Activated CD8-positive, alpha-beta T cell treated with anti-CD3 and anti-CD28 coated beads, Interleukin-2, amount 10 ng/mL, durations not matched to agents 7 days and 5 days (primary cell): ENCODE measurements around the gene SIGLEC1. TPM values are rescaled to one million over a fixed set of nuclear protein-coding genes. Genes with fewer than 3 reads are reported as not detected.

Experiments used
- ATAC-seq: fragments of 150-1000 bp; cut with Tn5 transposase; one replicate; pipeline ENCODE4 v1.10.0; 2021; ENCODE audit warnings: moderate library complexity
- CTCF ChIA-PET: fragments of 350-600 bp; sonication (Branson Sonifier 250); formaldehyde crosslinking; loops from one replicate; lab custom pipeline; 2021; ENCODE audit warnings: antibody characterized with exemption; lab: Charles Lee
- POLR2A ChIA-PET: fragments of 350-600 bp; sonication (Branson Sonifier 250); formaldehyde crosslinking; loops from one replicate; lab custom pipeline; 2021; ENCODE audit warnings: antibody characterized with exemption; lab: Charles Lee
- DNase-seq: peaks from one replicate; pipeline ENCODE4 v3.0.0-alpha.2; 2020
- H3K27ac Mint-ChIP-seq: one replicate; pipeline ENCODE4 v1.8.0; 2021; ENCODE audit warnings: mild to moderate bottlenecking, mixed read lengths
- H3K27me3 Mint-ChIP-seq: one replicate; pipeline ENCODE4 v1.8.0; 2021; ENCODE audit warnings: low read depth, mixed read lengths
- H3K36me3 Mint-ChIP-seq: one replicate; pipeline ENCODE4 v1.8.0; 2021; ENCODE audit warnings: low read depth, mixed read lengths
- H3K4me1 Mint-ChIP-seq: one replicate; pipeline ENCODE4 v1.8.0; 2021; ENCODE audit warnings: low read depth, mixed read lengths
- H3K4me3 Mint-ChIP-seq: one replicate; pipeline ENCODE4 v1.8.0; 2021; ENCODE audit warnings: mild to moderate bottlenecking, mixed read lengths
- H3K9me3 Mint-ChIP-seq: one replicate; pipeline ENCODE4 v1.8.0; 2022; ENCODE audit warnings: mixed read lengths; ENCODE audit not compliant: insufficient read depth
- total RNA-seq, 2 experiments: library from RNA; stranded (reverse); gene quantifications; one replicate each; pipeline ENCODE4 v1.2.3, GENCODE V29; 2021

SIGLEC1 gene
- total RNA-seq, 2 experiments from 2014 or later: not detected

DNA sequence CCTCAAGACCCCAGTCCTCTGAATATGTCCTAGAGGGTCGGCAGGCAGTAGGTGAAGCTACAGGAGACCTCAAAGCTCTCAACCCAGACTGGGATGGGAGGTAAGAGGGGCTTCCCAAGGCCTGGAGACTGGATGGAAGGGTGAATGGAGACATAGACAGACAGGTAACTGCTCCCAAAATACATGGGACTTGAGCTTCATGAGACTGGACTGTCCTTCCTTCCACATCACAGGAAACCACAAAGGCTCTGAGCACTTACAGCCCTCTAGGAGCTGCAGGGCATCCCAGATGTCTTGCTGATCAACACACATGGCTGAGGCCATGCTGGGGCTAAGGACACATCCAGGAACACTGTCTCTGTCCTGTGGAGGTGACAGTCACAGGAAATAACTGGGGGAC, 31.6 kb upstream of the SIGLEC1 start:
- Mint-ChIP-seq H3K9me3 (no peaks in the 10 kb centered on the region), H3K27me3 (peaks cover 8% of the 10 kb centered on the region), H3K4me1 (peaks cover 15% of the 10 kb centered on the region), H3K4me3 (no peak overlapping the region), H3K36me3 (no peaks in the 10 kb centered on the region), H3K27ac (no peak overlapping the region)
- ChIA-PET POLR2A (no interaction called here), CTCF (interaction anchor here (1.0 to 2.1 kb wide), 4 partner anchors 24 to 66 kb away, joined by 3 to 9 read pairs (median 4); partner anchors contain the start of gene ADISSP)
- DNase-seq (no peak), ATAC-seq (no peak)

DNA sequence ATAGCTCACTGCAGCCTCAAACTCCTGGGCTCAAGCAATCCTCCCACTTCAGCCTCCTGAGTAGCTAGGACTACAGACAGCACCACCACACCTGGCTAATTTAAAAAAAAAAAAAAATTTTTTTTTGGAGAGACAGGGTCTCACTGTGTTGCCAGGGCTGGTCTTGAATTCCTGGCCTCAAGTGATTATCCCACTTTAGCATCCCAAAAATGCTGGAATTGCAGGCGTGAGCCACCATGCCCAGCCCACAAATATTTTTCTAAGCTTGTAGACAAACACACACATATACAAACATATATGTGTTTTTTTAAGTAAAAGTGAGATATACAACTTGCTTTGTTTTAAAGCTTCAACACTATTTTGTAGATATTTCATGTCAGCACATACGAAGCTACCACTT, 30.9 kb upstream of the SIGLEC1 start:
- ATAC-seq (no peak), DNase-seq (no peak)
- no peaks in the 10 kb centered on the region for H3K9me3 Mint-ChIP-seq
- no peak overlapping the region for H3K27ac Mint-ChIP-seq
- H3K27me3 Mint-ChIP-seq: peaks cover 11% of the 10 kb centered on the region
- no peak overlapping the region for H3K4me3 Mint-ChIP-seq
- H3K4me1 Mint-ChIP-seq: peaks cover 15% of the 10 kb centered on the region
- POLR2A ChIA-PET: no interaction called here
- CTCF ChIA-PET: interaction anchor here (1.0 to 2.1 kb wide), 4 partner anchors 8 to 66 kb away, joined by 3 to 9 read pairs (median 3); no protein-coding TSS in a partner anchor
- H3K36me3 Mint-ChIP-seq: no peaks in the 10 kb centered on the region

GRCh38 chr20:3741836-3742458, 29.5 kb upstream of the SIGLEC1 start:
- DNase-seq (no peak), ATAC-seq (no peak)
- H3K9me3 Mint-ChIP-seq: no peaks in the 10 kb centered on the region
- no peak overlapping the region for H3K4me3 Mint-ChIP-seq
- no peak overlapping the region for H3K27ac Mint-ChIP-seq
- peaks cover 13% of the 10 kb centered on the region for H3K27me3 Mint-ChIP-seq
- ChIA-PET POLR2A (no interaction called here), CTCF (interaction anchor here (0.6 to 1.5 kb wide), 4 partner anchors 11 to 65 kb away, joined by 3 to 5 read pairs (median 4); no protein-coding TSS in a partner anchor)
- peaks cover 15% of the 10 kb centered on the region for H3K4me1 Mint-ChIP-seq
- H3K36me3 Mint-ChIP-seq: no peaks in the 10 kb centered on the region

GRCh38 chr20:3740615-3741301, 28.4 kb upstream of the SIGLEC1 start:
- ATAC-seq (no peak), DNase-seq (no peak)
- CTCF ChIA-PET: interaction anchor here (0.6 to 2.5 kb wide), 6 partner anchors 12 to 114 kb away, joined by 3 to 10 read pairs (median 4); no protein-coding TSS in a partner anchor
- no peaks in the 10 kb centered on the region for H3K9me3 Mint-ChIP-seq
- no peak overlapping the region for H3K27ac Mint-ChIP-seq
- H3K36me3 Mint-ChIP-seq: no peaks in the 10 kb centered on the region
- H3K4me3 Mint-ChIP-seq: no peak overlapping the region
- POLR2A ChIA-PET: interaction anchor here (0.6 kb wide), 1 partner anchor 70 kb away, joined by 3 read pairs; no protein-coding TSS in a partner anchor
- H3K4me1 Mint-ChIP-seq: peaks cover 15% of the 10 kb centered on the region
- peaks cover 20% of the 10 kb centered on the region for H3K27me3 Mint-ChIP-seq

DNA sequence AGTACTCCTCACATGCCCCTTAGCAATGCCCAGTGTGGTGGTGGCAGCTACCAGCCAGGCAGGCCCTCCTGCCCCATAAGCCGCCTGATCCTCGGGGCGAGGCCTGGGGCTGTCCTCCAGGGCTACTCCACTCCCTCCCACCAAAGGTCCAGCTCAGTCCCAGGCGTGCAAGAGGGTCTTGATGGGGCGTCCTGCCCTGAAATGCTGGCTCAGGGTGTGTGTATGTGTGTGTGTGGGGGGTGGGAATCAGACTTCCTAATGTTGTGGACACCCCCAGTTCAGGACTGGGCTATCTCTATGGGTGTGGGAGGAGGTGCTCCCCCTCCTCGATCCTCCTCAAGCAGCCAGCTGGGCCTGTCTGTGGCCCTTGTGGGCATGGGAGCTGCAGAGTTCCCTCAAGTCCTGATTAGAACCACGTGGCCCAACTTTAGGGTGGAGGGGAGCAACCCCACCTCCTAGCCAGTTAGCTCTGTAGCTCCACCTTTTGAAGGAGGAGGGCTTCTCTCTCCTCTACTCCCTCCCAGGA, 27.6 kb upstream of the SIGLEC1 start:
- CTCF ChIA-PET: interaction anchor here (1.0 to 2.5 kb wide), 2 partner anchors 13 to 29 kb away, joined by 3 to 10 read pairs; no protein-coding TSS in a partner anchor
- Mint-ChIP-seq H3K9me3 (no peaks in the 10 kb centered on the region), H3K27ac (no peak overlapping the region), H3K4me3 (no peak overlapping the region), H3K36me3 (no peaks in the 10 kb centered on the region), H3K27me3 (peaks cover 25% of the 10 kb centered on the region), H3K4me1 (peaks cover 9% of the 10 kb centered on the region)
- DNase-seq (no peak), ATAC-seq (no peak)
- POLR2A ChIA-PET: interaction anchor here (0.6 kb wide), 1 partner anchor 28 kb away, joined by 4 read pairs; the partner anchor contains the start of gene SIGLEC1

DNA sequence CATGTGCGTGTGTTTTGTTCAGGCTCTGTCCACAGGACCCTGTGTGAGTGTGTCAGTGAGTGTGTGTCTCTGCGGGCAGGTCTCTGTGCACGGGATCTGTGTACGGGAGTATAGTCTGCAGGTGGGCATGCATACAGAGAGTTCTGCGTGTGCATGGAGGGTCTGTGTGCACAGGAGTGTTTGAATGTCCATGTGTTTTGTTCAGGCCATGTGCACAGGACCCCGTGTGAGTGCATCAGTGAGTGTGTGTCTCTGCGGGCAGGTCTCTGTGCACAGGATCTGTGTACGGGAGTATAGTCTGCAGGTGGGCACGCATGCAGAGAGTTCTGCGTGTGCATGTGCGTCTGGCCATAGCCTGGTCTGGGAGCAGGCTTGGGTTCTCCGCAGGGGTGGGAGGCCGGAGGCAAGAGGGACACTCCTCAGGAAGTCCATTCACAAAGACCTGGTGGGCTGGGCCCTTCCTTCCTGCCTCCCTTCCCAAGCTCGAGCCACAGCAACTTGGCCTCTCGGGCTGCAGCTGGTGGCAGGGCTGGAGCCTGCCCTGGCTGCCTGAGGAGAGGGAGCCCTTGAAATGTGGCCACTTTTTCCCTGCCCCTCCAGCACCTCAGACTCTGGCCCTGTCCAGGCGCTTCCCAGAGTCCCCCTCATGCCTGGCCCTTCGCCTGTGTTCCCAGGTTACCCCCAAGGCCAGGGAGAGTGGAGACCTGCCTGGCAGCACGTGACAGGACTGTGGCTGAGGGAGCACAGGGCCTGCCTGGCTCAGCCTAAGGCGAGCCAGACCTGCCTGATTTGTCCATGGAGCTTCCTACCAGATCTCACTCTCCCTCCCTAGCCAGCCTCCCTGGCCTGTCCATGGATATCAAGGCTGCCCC, 26.9 kb upstream of the SIGLEC1 start:
- POLR2A ChIA-PET: interaction anchor here (0.6 kb wide), 1 partner anchor 27 kb away, joined by 4 read pairs; the partner anchor contains the start of gene SIGLEC1
- no peak overlapping the region for H3K4me3 Mint-ChIP-seq
- H3K9me3 Mint-ChIP-seq: no peaks in the 10 kb centered on the region
- peaks cover 21% of the 10 kb centered on the region for H3K27me3 Mint-ChIP-seq
- CTCF ChIA-PET: interaction anchor here (2.5 kb wide), 1 partner anchor 28 kb away, joined by 10 read pairs; no protein-coding TSS in a partner anchor
- no peaks in the 10 kb centered on the region for H3K36me3 Mint-ChIP-seq
- ATAC-seq (no peak), DNase-seq (no peak)
- peaks cover 2% of the 10 kb centered on the region for H3K4me1 Mint-ChIP-seq
- no peak overlapping the region for H3K27ac Mint-ChIP-seq

- H3K27ac Mint-ChIP-seq: no peak overlapping the region
- CTCF ChIA-PET: no interaction called here
Observed at GRCh38 chr20:3738111-3739053, 26.0 kb upstream of the SIGLEC1 start.

DNA sequence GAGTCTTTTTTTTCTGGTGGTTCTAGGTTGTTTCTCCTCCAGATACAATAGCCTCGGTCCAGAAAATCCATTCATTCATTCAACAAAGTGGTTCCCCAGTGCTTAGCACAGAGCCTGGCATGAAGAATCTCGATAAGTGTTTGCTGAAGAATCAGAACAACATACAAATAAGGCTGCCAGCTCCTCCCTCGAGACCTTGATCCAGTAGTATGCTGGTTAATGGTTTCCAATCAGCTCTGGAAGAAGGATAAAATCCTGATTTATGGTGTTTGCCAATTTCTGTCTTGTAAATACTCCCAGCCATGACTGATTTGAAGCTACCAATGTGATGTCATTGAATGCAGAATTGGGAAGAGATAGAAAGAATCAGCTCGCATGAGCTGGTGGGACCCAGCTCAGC, 23.4 kb upstream of the SIGLEC1 start:
- no peaks in the 10 kb centered on the region for H3K9me3 Mint-ChIP-seq
- no peak overlapping the region for H3K27ac Mint-ChIP-seq
- peaks cover 38% of the 10 kb centered on the region for H3K27me3 Mint-ChIP-seq
- ATAC-seq (no peak), DNase-seq (no peak)
- no peaks in the 10 kb centered on the region for H3K36me3 Mint-ChIP-seq
- no peaks in the 10 kb centered on the region for H3K4me1 Mint-ChIP-seq
- POLR2A ChIA-PET: no interaction called here
- CTCF ChIA-PET: interaction anchor here (0.7 to 1.9 kb wide), 3 partner anchors 25 to 59 kb away, joined by 3 to 7 read pairs (median 4); no protein-coding TSS in a partner anchor
- no peak overlapping the region for H3K4me3 Mint-ChIP-seq

More at GRCh38 chr20:3738111-3739053, 26.0 kb upstream of the SIGLEC1 start:
- ATAC-seq: no peak
- Mint-ChIP-seq H3K27me3 (peaks cover 21% of the 10 kb centered on the region), H3K4me3 (no peak overlapping the region), H3K36me3 (no peaks in the 10 kb centered on the region), H3K4me1 (no peaks in the 10 kb centered on the region), H3K9me3 (no peaks in the 10 kb centered on the region)
- no peak for DNase-seq
- POLR2A ChIA-PET: no interaction called here

DNA sequence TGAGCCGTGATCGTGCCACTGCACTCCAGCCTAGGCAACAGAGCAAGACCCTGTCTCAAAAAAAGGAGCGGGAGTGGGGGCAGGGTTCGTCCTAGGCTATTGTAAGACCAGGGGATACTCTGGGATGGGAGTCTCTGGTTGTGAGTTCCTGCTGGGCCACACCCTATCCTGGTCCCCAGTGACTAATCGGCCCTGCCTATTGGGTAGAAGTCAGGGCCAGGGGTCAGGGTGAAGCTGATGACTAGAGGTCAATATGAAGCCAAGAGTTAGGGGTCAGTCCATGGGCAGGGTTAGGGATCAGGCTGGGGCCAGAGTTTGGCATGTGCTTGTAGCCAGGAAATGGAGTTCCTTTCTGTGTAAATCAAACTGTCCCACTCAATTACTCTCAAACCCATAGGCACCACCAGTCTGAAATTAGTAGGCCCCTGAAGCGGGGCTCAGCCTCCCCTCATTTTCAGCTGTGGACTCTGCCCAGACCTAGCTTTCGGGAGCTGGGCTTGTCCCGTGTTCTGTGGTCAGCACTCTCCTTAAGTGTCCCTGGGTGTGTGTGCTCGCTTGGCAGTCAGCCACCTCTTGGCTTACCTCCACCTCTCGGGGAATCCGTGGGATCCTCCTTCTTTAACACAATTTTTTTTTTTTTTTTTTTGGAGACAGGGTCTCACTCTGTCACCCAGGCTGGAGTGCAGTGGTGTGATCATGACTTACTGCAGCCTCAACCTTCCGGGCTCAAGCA, 21.9 kb upstream of the SIGLEC1 start:
- H3K36me3 Mint-ChIP-seq: no peaks in the 10 kb centered on the region
- H3K27ac Mint-ChIP-seq: no peak overlapping the region
- DNase-seq (no peak), ATAC-seq (no peak)
- ChIA-PET CTCF (no interaction called here), POLR2A (interaction anchor here (0.6 kb wide), 1 partner anchor 174 kb away, joined by 3 read pairs; no protein-coding TSS in a partner anchor)
- peaks cover 4% of the 10 kb centered on the region for H3K4me1 Mint-ChIP-seq
- H3K27me3 Mint-ChIP-seq: peaks cover 44% of the 10 kb centered on the region
- H3K9me3 Mint-ChIP-seq: no peaks in the 10 kb centered on the region
- no peak overlapping the region for H3K4me3 Mint-ChIP-seq
